OCI-LY7 (cell line): ENCODE measurements around the gene ZNF407. TPM values are rescaled to one million over a fixed set of nuclear protein-coding genes. Genes with fewer than 3 reads are reported as not detected.

Source experiments
- BruUV-seq: library from RNA; stranded (reverse); fragments of 400-500 nt; replicated peaks from 2 replicates; lab custom pipeline; 2021; lab: Mats Ljungman, UMichigan
- CTCF ChIA-PET: fragments of 300-600 bp; sonication (Branson Sonifier 250); formaldehyde crosslinking; loops from one replicate; lab custom pipeline; 2022; ENCODE audit warnings: antibody characterized with exemption; ENCODE audit not compliant: unreplicated experiment; lab: Charles Lee
- POLR2A ChIA-PET: fragments of 300-600 bp; sonication (Branson Sonifier 250); formaldehyde crosslinking; loops from one replicate; lab custom pipeline; 2022; ENCODE audit warnings: antibody characterized with exemption; lab: Charles Lee
- DNase-seq: peaks from one replicate; pipeline ENCODE4 v3.0.0-alpha.2; 2015; ENCODE audit warnings: low spot score
- H2AFZ ChIP-seq: fragments of 200-600 bp; sonication (generic), shearing (Covaris generic); 2 replicates; pipeline ENCODE4 v1.6.1; 2014; ENCODE audit warnings: mild to moderate bottlenecking, antibody characterized with exemption, low read length, moderate library complexity
- H3K27ac ChIP-seq: fragments of 200-600 bp; sonication (generic); 2 replicates; pipeline ENCODE4 v1.5.1; 2014; ENCODE audit warnings: mixed run types, low read depth, mild to moderate bottlenecking, moderate library complexity, low read length, inconsistent platforms; ENCODE audit not compliant: poor library complexity, severe bottlenecking
- H3K36me3 ChIP-seq: fragments of 200-600 bp; sonication (generic); 2 replicates; pipeline ENCODE4 v1.6.1; 2014; ENCODE audit warnings: mild to moderate bottlenecking, antibody characterized with exemption, low read length, moderate library complexity, mixed read lengths; ENCODE audit not compliant: insufficient read depth
- H3K4me1 ChIP-seq: fragments of 200-600 bp; sonication (generic); 2 replicates; pipeline ENCODE4 v1.5.1; 2014; ENCODE audit warnings: mild to moderate bottlenecking, low read length; ENCODE audit not compliant: insufficient read depth, poor library complexity, severe bottlenecking
- H3K4me2 ChIP-seq: fragments of 200-600 bp; sonication (generic); 2 replicates; pipeline ENCODE4 v1.6.1; 2014; ENCODE audit warnings: mild to moderate bottlenecking, low read length
- H3K4me3 ChIP-seq: fragments of 200-600 bp; sonication (generic); 2 replicates; pipeline ENCODE4 v1.5.1; 2014; ENCODE audit warnings: mild to moderate bottlenecking, low read depth, low read length; ENCODE audit not compliant: poor library complexity, severe bottlenecking
- H3K79me2 ChIP-seq: fragments of 200-600 bp; sonication (generic); 2 replicates; pipeline ENCODE4 v1.6.1; 2016; ENCODE audit warnings: low read depth, mild to moderate bottlenecking, low read length, moderate library complexity, mixed read lengths; ENCODE audit not compliant: insufficient read depth
- H3K9me2 ChIP-seq: fragments of 200-600 bp; sonication (generic); 2 replicates; pipeline ENCODE4 v1.6.1; 2016; ENCODE audit warnings: mild to moderate bottlenecking, low read length, mixed read lengths; ENCODE audit not compliant: insufficient read depth
- H3K9me3 ChIP-seq: fragments of 200-600 bp; sonication (generic); 2 replicates; pipeline ENCODE4 v1.6.1; 2014; ENCODE audit warnings: mild to moderate bottlenecking, mixed run types, low read length, mixed read lengths
- H4K20me1 ChIP-seq: fragments of 200-600 bp; sonication (generic); 2 replicates; pipeline ENCODE4 v1.6.1; 2014; ENCODE audit warnings: mild to moderate bottlenecking, antibody characterized with exemption, low read length, moderate library complexity, mixed read lengths; ENCODE audit not compliant: insufficient read depth
- CTCF ChIP-seq: fragments of 200-600 bp; sonication (generic); conservative IDR thresholded peaks from 2 replicates; pipeline ENCODE4 v1.5.1; 2014; ENCODE audit warnings: mild to moderate bottlenecking, antibody characterized with exemption, low read length, moderate library complexity, mixed read lengths
- EZH2phosphoT487 ChIP-seq: fragments of 200-600 bp; sonication (generic); IDR thresholded peaks from 2 replicates; pipeline ENCODE4 v1.6.1; 2018; ENCODE audit warnings: low read depth, borderline replicate concordance, mild to moderate bottlenecking, mixed run types, antibody characterized with exemption, low read length, moderate library complexity, mixed read lengths
- intact Hi-C: fragments of 100-400 bp; cut with micrococcal nuclease; formaldehyde crosslinking; loops from one replicate; pipeline ENCODE4 v1.10.0; 2022; ENCODE audit not compliant: unreplicated experiment
- total RNA-seq, 2 experiments: library from RNA; depleted of rRNA in 1 of 2; stranded (reverse); fragments of >200 nt in 1 of 2; shearing (Covaris generic) in 1 of 2; gene quantifications; 2 replicates each; pipeline ENCODE4 v1.2.3, GENCODE V29; 2014 to 2022

The ZNF407 gene
- total RNA-seq, 2 experiments from 2014 or later: 8.9 to 11.9 TPM

GRCh38 chr18:74929110-74929509 is 331.4 kb downstream of the ZNF407 start:
- no TSS peak for BruUV-seq
- Histone ChIP-seq H3K79me2 (no peaks in the 10 kb centered on the region), H4K20me1 (no peaks in the 10 kb centered on the region), H3K36me3 (no peaks in the 10 kb centered on the region), H3K4me1 (no peaks in the 10 kb centered on the region), H3K27ac (no peak overlapping the region), H3K9me2 (no peaks in the 10 kb centered on the region), H3K4me3 (no peak overlapping the region), H3K4me2 (no peak overlapping the region), H2AFZ (no peak overlapping the region), H3K9me3 (no peaks in the 10 kb centered on the region)
- intact Hi-C loops: no loop called here
- DNase-seq: no peak
- ChIA-PET CTCF (no interaction called here), POLR2A (no interaction called here)
- TF ChIP-seq EZH2phosphoT487: no peak
- TF ChIP-seq CTCF: no peak

GRCh38 chr18:74930616-74931015 is 332.9 kb downstream of the ZNF407 start:
- no peaks in the 10 kb centered on the region for H3K9me2 ChIP-seq
- TF ChIP-seq EZH2phosphoT487 (no peak), CTCF (no peak)
- CTCF ChIA-PET: no interaction called here
- H3K4me2 ChIP-seq: no peak overlapping the region
- no peaks in the 10 kb centered on the region for H4K20me1 ChIP-seq
- no peak overlapping the region for H3K27ac ChIP-seq
- POLR2A ChIA-PET: no interaction called here
- H3K4me3 ChIP-seq: no peak overlapping the region
- H3K9me3 ChIP-seq: no peaks in the 10 kb centered on the region
- H2AFZ ChIP-seq: no peak overlapping the region
- BruUV-seq: no TSS peak
- H3K36me3 ChIP-seq: no peaks in the 10 kb centered on the region
- no peaks in the 10 kb centered on the region for H3K79me2 ChIP-seq
- intact Hi-C loops: no loop called here
- DNase-seq: no peak
- no peaks in the 10 kb centered on the region for H3K4me1 ChIP-seq

- no peaks in the 10 kb centered on the region for H3K9me3 ChIP-seq
- H3K27ac ChIP-seq: no peak overlapping the region
- no peaks in the 10 kb centered on the region for H3K79me2 ChIP-seq
- no peaks in the 10 kb centered on the region for H3K9me2 ChIP-seq
- ChIA-PET CTCF (no interaction called here), POLR2A (no interaction called here)
- intact Hi-C loops: no loop called here
- no TSS peak for BruUV-seq
- TF ChIP-seq EZH2phosphoT487: no peak
- no peak for TF ChIP-seq CTCF
- H2AFZ ChIP-seq: no peak overlapping the region
- H3K36me3 ChIP-seq: no peaks in the 10 kb centered on the region
- DNase-seq: no peak
- no peaks in the 10 kb centered on the region for H3K4me1 ChIP-seq
- no peaks in the 10 kb centered on the region for H4K20me1 ChIP-seq
- H3K4me2 ChIP-seq: no peak overlapping the region
- no peak overlapping the region for H3K4me3 ChIP-seq
Measured at GRCh38 chr18:74933930-74934329, 336.3 kb downstream of the ZNF407 start.
